Trophoblast cell (in vitro differentiated cells and primary cell): Measurements from ENCODE around the gene VSTM4.

ENCODE experiments used
- DNase-seq, 2 donors: peaks; one replicate each; pipeline ENCODE4 v3.0.0-alpha.2; 2016
- H2AFZ ChIP-seq: 2 replicates; pipeline ENCODE4 v1.6.1; 2013; ENCODE audit warnings: low read length, moderate library complexity, mild to moderate bottlenecking; ENCODE audit not compliant: insufficient read depth, poor library complexity
- H2AK5ac ChIP-seq: 2 replicates; pipeline ENCODE4 v1.6.1; 2013; ENCODE audit warnings: mild to moderate bottlenecking, low read length
- H2BK120ac ChIP-seq: 2 replicates; pipeline ENCODE4 v1.6.1; 2013; ENCODE audit warnings: low read length, mild to moderate bottlenecking, moderate library complexity; ENCODE audit not compliant: insufficient read depth, poor library complexity
- H2BK12ac ChIP-seq: 2 replicates; pipeline ENCODE4 v1.6.1; 2013; ENCODE audit warnings: mild to moderate bottlenecking, low read length, moderate library complexity
- H2BK5ac ChIP-seq: 2 replicates; pipeline ENCODE4 v1.6.1; 2013; ENCODE audit warnings: low read length, low read depth, moderate library complexity, mild to moderate bottlenecking; ENCODE audit not compliant: poor library complexity
- H3K14ac ChIP-seq: 2 replicates; pipeline ENCODE4 v1.6.1; 2013; ENCODE audit warnings: mild to moderate bottlenecking, low read length
- H3K18ac ChIP-seq: 2 replicates; pipeline ENCODE4 v1.6.1; 2013; ENCODE audit warnings: mild to moderate bottlenecking, low read length
- H3K23ac ChIP-seq: 2 replicates; pipeline ENCODE4 v1.6.1; 2013; ENCODE audit warnings: low read length
- H3K27ac ChIP-seq: 2 replicates; pipeline ENCODE4 v1.5.1; 2013; ENCODE audit warnings: low read depth, mild to moderate bottlenecking, inconsistent platforms, low read length, moderate library complexity
- H3K27me3 ChIP-seq: 2 replicates; pipeline ENCODE4 v1.6.1; 2013; ENCODE audit warnings: inconsistent platforms, mild to moderate bottlenecking, low read length, moderate library complexity; ENCODE audit not compliant: insufficient read depth
- H3K36me3 ChIP-seq, 2 experiments: 1 replicate in 1 of 2; 2 replicates in 1 of 2; pipeline ENCODE4 v1.6.1; 2013; ENCODE audit warnings: low read length in 2 of 2, mild to moderate bottlenecking in 2 of 2, moderate library complexity in 1 of 2; ENCODE audit not compliant: insufficient read depth in 2 of 2, control insufficient read depth in 1 of 2
- H3K4ac ChIP-seq: 2 replicates; pipeline ENCODE4 v1.6.1; 2013; ENCODE audit warnings: low read depth, mild to moderate bottlenecking, low read length, moderate library complexity
- H3K4me1 ChIP-seq, 2 experiments: 1 replicate in 1 of 2; 2 replicates in 1 of 2; pipeline ENCODE4 v1.6.1; 2013; ENCODE audit warnings: low read length in 2 of 2, mild to moderate bottlenecking in 2 of 2, moderate library complexity in 1 of 2; ENCODE audit not compliant: insufficient read depth in 2 of 2, control insufficient read depth in 1 of 2
- H3K4me2 ChIP-seq: 2 replicates; pipeline ENCODE4 v1.6.1; 2013; ENCODE audit warnings: inconsistent platforms, mild to moderate bottlenecking, low read length, moderate library complexity
- H3K4me3 ChIP-seq: 2 replicates; pipeline ENCODE4 v1.5.1; 2013; ENCODE audit warnings: mild to moderate bottlenecking, low read depth, low read length, inconsistent platforms
- H3K79me1 ChIP-seq: one replicate; pipeline ENCODE4 v1.6.1; 2013; ENCODE audit warnings: low read length
- H3K79me2 ChIP-seq: 2 replicates; pipeline ENCODE4 v1.6.1; 2013; ENCODE audit warnings: low read length, mild to moderate bottlenecking; ENCODE audit not compliant: control insufficient read depth, insufficient read depth, poor library complexity
- H3K9ac ChIP-seq: 2 replicates; pipeline ENCODE4 v1.6.1; 2013; ENCODE audit warnings: mild to moderate bottlenecking, low read length
- H3K9me3 ChIP-seq: 2 replicates; pipeline ENCODE4 v1.6.1; 2013; ENCODE audit warnings: low read depth, mild to moderate bottlenecking, control low read depth, inconsistent platforms, low read length; ENCODE audit not compliant: insufficient read depth
- H4K12ac ChIP-seq: 2 replicates; pipeline ENCODE4 v1.6.1; 2013; ENCODE audit warnings: low read depth, mild to moderate bottlenecking, low read length, moderate library complexity
- H4K8ac ChIP-seq: 2 replicates; pipeline ENCODE4 v1.6.1; 2013; ENCODE audit warnings: low read depth, mild to moderate bottlenecking, low read length, moderate library complexity
- H4K91ac ChIP-seq: one replicate; pipeline ENCODE4 v1.6.1; 2013; ENCODE audit warnings: low read depth, mild to moderate bottlenecking, low read length, moderate library complexity
- WGBS: extraction: QIAGEN DNeasy Blood & Tissue Kit; methylation state at CpG from one replicate; pipeline ENCODE4 v1.1.7; 2013; ENCODE audit warnings: missing lambda C conversion rate; ENCODE audit not compliant: insufficient read length, insufficient coverage; ENCODE audit errors: extremely low coverage; 5-methylcytosine and 5-hydroxymethylcytosine counted together

VSTM4 gene

GRCh38 chr10:49131507-49132361 is 16.4 kb upstream of the VSTM4 start:
- no peak overlapping the region for H3K4me3 ChIP-seq
- no peaks in the 10 kb centered on the region for H3K4me1 ChIP-seq
- H3K36me3 ChIP-seq, result no peaks in the 10 kb centered on the region
- no peak overlapping the region for H3K4me2 ChIP-seq
- H4K12ac ChIP-seq, result no peak overlapping the region
- H3K9ac ChIP-seq, result no peak overlapping the region
- H2BK120ac ChIP-seq, result no peak overlapping the region
- no peak overlapping the region for H2AK5ac ChIP-seq
- DNase-seq, result no peak
- no peaks in the 10 kb centered on the region for H3K27me3 ChIP-seq
- no CpG with 5 or more reads among the region's 37 CpGs for WGBS
- peaks cover 7% of the 10 kb centered on the region for H3K9me3 ChIP-seq
- H2BK5ac ChIP-seq, result no peak overlapping the region
- no peak overlapping the region for H3K23ac ChIP-seq
- H3K4ac ChIP-seq, result no peak overlapping the region
- H3K79me2 ChIP-seq, result no peaks in the 10 kb centered on the region
- no peak overlapping the region for H4K91ac ChIP-seq
- no peak overlapping the region for H3K18ac ChIP-seq
- no peak overlapping the region for H3K14ac ChIP-seq
- H4K8ac ChIP-seq, result no peak overlapping the region
- no peak overlapping the region for H2AFZ ChIP-seq
- no peak overlapping the region for H3K27ac ChIP-seq
- H2BK12ac ChIP-seq, result no peak overlapping the region
- no peaks in the 10 kb centered on the region for H3K79me1 ChIP-seq

GRCh38 chr10:49129376-49129775 is 14.1 kb upstream of the VSTM4 start:
- WGBS, result no CpG with 5 or more reads among the region's 1 CpG
- H3K14ac ChIP-seq, result no peak overlapping the region
- DNase-seq, result no peak

GRCh38 chr10:49128854-49129253 is 13.5 kb upstream of the VSTM4 start:
- whole genome bisulfite sequencing, result no CpG with 5 or more reads among the region's 4 CpGs
- no peak overlapping the region for H4K12ac ChIP-seq
- no peak overlapping the region for H3K4me3 ChIP-seq
- H3K27me3 ChIP-seq, result no peaks in the 10 kb centered on the region
- no peak overlapping the region for H3K14ac ChIP-seq
- no peaks in the 10 kb centered on the region for H3K79me1 ChIP-seq
- H3K18ac ChIP-seq, result no peak overlapping the region
- H4K8ac ChIP-seq, result no peak overlapping the region
- no peak overlapping the region for H2BK5ac ChIP-seq
- no peak overlapping the region for H4K91ac ChIP-seq
- no peak overlapping the region for H3K4ac ChIP-seq
- H3K4me1 ChIP-seq, result no peaks in the 10 kb centered on the region
- H3K9me3 ChIP-seq, result peaks cover 7% of the 10 kb centered on the region
- H3K79me2 ChIP-seq, result no peaks in the 10 kb centered on the region
- no peak overlapping the region for H2BK12ac ChIP-seq
- DNase-seq, result no peak
- H3K27ac ChIP-seq, result no peak overlapping the region
- no peak overlapping the region for H2AK5ac ChIP-seq
- no peak overlapping the region for H2AFZ ChIP-seq
- H2BK120ac ChIP-seq, result no peak overlapping the region
- H3K36me3 ChIP-seq, result no peaks in the 10 kb centered on the region
- no peak overlapping the region for H3K23ac ChIP-seq
- no peak overlapping the region for H3K4me2 ChIP-seq
- no peak overlapping the region for H3K9ac ChIP-seq

More at GRCh38 chr10:49129376-49129775, 14.1 kb upstream of the VSTM4 start:
- Histone ChIP-seq H3K4me2 (no peak overlapping the region), H2BK5ac (no peak overlapping the region), H2AFZ (no peak overlapping the region), H2BK12ac (no peak overlapping the region), H3K27ac (no peak overlapping the region), H3K79me1 (no peaks in the 10 kb centered on the region), H3K4me3 (no peak overlapping the region), H3K23ac (peak overlapping the region; percentile 22), H4K8ac (no peak overlapping the region), H3K4ac (no peak overlapping the region), H3K79me2 (no peaks in the 10 kb centered on the region), H3K18ac (no peak overlapping the region), H3K9me3 (peaks cover 7% of the 10 kb centered on the region), H2BK120ac (no peak overlapping the region), H2AK5ac (no peak overlapping the region), H4K91ac (no peak overlapping the region), H3K9ac (no peak overlapping the region), H4K12ac (no peak overlapping the region), H3K27me3 (no peaks in the 10 kb centered on the region), H3K4me1 (no peaks in the 10 kb centered on the region), H3K36me3 (no peaks in the 10 kb centered on the region)

- WGBS, result no CpG with 5 or more reads among the region's 7 CpGs
- no peak overlapping the region for H3K14ac ChIP-seq
- no peak overlapping the region for H3K4ac ChIP-seq
- no peaks in the 10 kb centered on the region for H3K36me3 ChIP-seq
- H3K27ac ChIP-seq, result no peak overlapping the region
- no peaks in the 10 kb centered on the region for H3K27me3 ChIP-seq
- H2AK5ac ChIP-seq, result no peak overlapping the region
- H2BK12ac ChIP-seq, result no peak overlapping the region
- no peak overlapping the region for H2BK120ac ChIP-seq
- DNase-seq, result no peak
- no peak overlapping the region for H3K23ac ChIP-seq
- H2BK5ac ChIP-seq, result no peak overlapping the region
- no peak overlapping the region for H3K4me3 ChIP-seq
- no peak overlapping the region for H3K18ac ChIP-seq
- H4K8ac ChIP-seq, result no peak overlapping the region
- H4K12ac ChIP-seq, result no peak overlapping the region
- no peak overlapping the region for H3K9ac ChIP-seq
- no peak overlapping the region for H4K91ac ChIP-seq
- H3K79me2 ChIP-seq, result no peaks in the 10 kb centered on the region
- H2AFZ ChIP-seq, result no peak overlapping the region
- H3K79me1 ChIP-seq, result no peaks in the 10 kb centered on the region
- no peak overlapping the region for H3K4me2 ChIP-seq
- H3K9me3 ChIP-seq, result peaks cover 4% of the 10 kb centered on the region
- H3K4me1 ChIP-seq, result no peaks in the 10 kb centered on the region
These were observed 8.9 kb upstream of the VSTM4 start for GRCh38 chr10:49123981-49124950.
